ENCODE data around the gene KRTAP10-12.

DNA sequence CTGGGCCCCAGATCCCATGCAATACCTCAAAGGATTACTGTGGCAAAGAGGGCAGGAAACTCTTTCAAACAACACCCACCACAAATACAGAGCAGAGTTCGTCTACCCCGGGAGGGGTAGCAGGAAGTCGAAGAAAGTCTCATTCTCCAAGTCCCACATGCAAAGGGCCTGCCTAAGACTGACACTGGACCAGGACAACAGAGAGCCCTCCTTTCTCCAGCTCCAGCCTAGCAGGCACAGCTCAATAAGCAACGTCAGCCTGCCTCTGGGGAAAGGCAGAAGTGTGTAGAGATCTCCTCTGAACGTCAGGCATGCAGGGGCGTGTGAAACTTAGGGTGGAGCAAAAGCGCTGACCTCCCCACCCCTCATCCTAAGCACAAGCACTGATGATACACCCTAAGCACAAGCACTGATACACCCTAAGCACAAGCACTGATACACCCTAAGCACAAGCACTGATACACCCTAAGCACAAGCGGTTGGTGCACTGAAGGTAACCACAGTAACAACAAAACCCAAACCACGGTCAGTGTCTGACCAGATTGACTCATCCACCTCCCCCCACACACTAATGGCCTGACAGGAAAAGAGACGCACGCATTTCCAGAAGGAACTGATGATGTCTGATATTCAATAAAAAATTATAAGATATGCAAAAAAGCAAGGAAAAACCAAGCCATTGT, 37.9 kb upstream of the KRTAP10-12 start:
- TF ChIP-seq TEAD4 (IDR thresholded peaks at IDR 0.05) (no peak), CEBPB (IDR thresholded peaks at IDR 0.05) (no peak), MAX (IDR thresholded peaks at IDR 0.05) (no peak), RAD21 (IDR thresholded peaks at IDR 0.05; ENCODE audit: low read depth) (no peak), FOXM1 (IDR thresholded peaks at IDR 0.05; ENCODE audit: borderline replicate concordance, low read depth) (no peak), EGR1 (IDR thresholded peaks at IDR 0.05) (no peak), TAF1 (IDR thresholded peaks at IDR 0.05; ENCODE audit: low read depth) (no peak), YY1 (IDR thresholded peaks at IDR 0.05; ENCODE audit: low read depth) (no peak), ZBTB7A (IDR thresholded peaks at IDR 0.05; ENCODE audit: low read depth) (no peak), EP300 (IDR thresholded peaks at IDR 0.05; ENCODE audit: borderline replicate concordance) (no peak), REST (IDR thresholded peaks at IDR 0.05; ENCODE audit: low read depth) (no peak)

Data from Ishikawa (cell line).